ENCODE results near the gene FGFR2.

The FGFR2 gene

DNA sequence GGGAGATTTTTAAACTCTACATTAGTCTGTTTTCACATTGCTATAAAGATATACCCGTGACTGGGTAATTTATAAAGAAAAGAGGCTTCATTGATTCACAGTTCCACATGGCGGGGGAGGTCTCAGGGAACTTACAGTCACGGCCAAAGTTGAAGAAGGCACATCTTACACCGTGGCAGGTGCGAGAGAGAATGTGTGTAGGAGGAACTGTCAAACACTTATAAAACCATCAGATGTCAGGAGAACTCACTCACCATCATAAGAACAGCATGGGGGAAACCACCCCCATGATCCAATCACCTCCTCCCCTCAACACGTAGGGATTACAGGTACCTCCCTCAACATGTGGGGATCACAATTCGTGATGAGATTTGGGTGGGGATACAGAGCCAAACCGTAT lies 129.5 kb downstream of the FGFR2 start:
- Histone ChIP-seq H3K4me1 (ENCODE audit: low read depth, poor library complexity, severe bottlenecking) (peaks cover 7% of the 10 kb centered on the region), H3K4me3 (IDR thresholded peaks at IDR 0.05; ENCODE audit: insufficient read depth, low read depth, low read length) (no peak overlapping the region), H3K36me3 (ENCODE audit: insufficient read depth) (no peaks in the 10 kb centered on the region), H3K27ac (no peak overlapping the region), H3K79me2 (ENCODE audit: insufficient read depth, low read depth) (no peaks in the 10 kb centered on the region), H2AFZ (ENCODE audit: low read depth) (no peak overlapping the region), H3K27me3 (ENCODE audit: insufficient read depth, low read depth) (no peaks in the 10 kb centered on the region), H4K20me1 (ENCODE audit: insufficient read depth) (no peaks in the 10 kb centered on the region), H3K4me2 (no peak overlapping the region), H3K9ac (no peak overlapping the region)
- TF ChIP-seq, protein P1, sequence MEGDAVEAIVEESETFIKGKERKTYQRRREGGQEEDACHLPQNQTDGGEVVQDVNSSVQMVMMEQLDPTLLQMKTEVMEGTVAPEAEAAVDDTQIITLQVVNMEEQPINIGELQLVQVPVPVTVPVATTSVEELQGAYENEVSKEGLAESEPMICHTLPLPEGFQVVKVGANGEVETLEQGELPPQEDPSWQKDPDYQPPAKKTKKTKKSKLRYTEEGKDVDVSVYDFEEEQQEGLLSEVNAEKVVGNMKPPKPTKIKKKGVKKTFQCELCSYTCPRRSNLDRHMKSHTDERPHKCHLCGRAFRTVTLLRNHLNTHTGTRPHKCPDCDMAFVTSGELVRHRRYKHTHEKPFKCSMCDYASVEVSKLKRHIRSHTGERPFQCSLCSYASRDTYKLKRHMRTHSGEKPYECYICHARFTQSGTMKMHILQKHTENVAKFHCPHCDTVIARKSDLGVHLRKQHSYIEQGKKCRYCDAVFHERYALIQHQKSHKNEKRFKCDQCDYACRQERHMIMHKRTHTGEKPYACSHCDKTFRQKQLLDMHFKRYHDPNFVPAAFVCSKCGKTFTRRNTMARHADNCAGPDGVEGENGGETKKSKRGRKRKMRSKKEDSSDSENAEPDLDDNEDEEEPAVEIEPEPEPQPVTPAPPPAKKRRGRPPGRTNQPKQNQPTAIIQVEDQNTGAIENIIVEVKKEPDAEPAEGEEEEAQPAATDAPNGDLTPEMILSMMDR (conservative IDR thresholded peaks at IDR 0.05; ENCODE audit: low read depth, low read length), result no peak

DNA sequence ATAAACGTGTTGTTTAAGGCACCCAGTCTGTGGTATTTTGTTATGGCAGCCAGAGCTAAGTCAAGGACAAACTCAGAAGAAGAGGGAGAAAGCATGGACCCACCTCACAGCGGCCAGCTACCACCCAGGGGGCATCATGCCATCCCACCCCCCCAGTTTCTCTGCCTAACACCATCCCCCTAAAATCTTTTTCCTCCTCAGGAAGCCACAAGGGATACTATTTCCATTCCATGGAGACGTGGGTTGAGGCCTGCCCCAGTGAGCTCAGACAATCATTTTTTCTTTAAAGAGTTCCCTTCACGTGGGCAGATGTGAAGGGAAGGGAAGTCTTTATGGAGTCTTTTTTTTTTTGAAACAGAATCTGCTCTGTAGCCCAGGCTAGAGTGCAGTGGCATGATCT lies 131.8 kb downstream of the FGFR2 start:
- Histone ChIP-seq H4K20me1 (ENCODE audit: insufficient read depth) (no peaks in the 10 kb centered on the region), H3K36me3 (ENCODE audit: insufficient read depth) (no peaks in the 10 kb centered on the region), H2AFZ (ENCODE audit: low read depth) (no peak overlapping the region), H3K27me3 (ENCODE audit: insufficient read depth, low read depth) (no peaks in the 10 kb centered on the region), H3K9ac (no peak overlapping the region), H3K4me2 (no peak overlapping the region), H3K4me3 (IDR thresholded peaks at IDR 0.05; ENCODE audit: insufficient read depth, low read depth, low read length) (no peak overlapping the region), H3K4me1 (ENCODE audit: low read depth, poor library complexity, severe bottlenecking) (peaks cover 30% of the 10 kb centered on the region), H3K79me2 (ENCODE audit: insufficient read depth, low read depth) (no peaks in the 10 kb centered on the region), H3K27ac (no peak overlapping the region)
- TF ChIP-seq, protein P1 (conservative IDR thresholded peaks at IDR 0.05; ENCODE audit: low read depth, low read length), result no peak

DNA sequence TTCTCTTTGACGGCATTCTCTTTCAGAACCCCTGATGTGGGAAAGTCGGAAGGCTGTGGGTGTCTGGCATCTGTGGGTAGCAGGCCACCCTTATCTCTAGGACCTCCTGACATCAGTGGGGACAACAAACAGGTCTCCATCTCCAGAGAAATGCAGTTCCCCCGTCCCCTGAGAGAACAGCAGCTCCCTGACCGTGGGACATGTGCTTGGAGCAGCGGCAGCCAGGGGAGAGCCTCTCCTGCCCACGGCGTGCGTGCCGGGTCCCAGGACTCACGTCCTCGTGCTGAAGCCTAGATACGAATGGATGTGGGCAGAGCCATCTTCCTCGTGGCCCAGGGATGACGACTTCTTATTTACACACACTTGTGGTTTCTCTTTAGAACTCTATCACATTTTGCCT lies 133.0 kb downstream of the FGFR2 start:
- Histone ChIP-seq H4K20me1 (ENCODE audit: insufficient read depth) (no peaks in the 10 kb centered on the region), H3K9ac (no peak overlapping the region), H3K4me1 (ENCODE audit: low read depth, poor library complexity, severe bottlenecking) (peaks cover 42% of the 10 kb centered on the region), H3K4me2 (no peak overlapping the region), H3K79me2 (ENCODE audit: insufficient read depth, low read depth) (no peaks in the 10 kb centered on the region), H3K27ac (no peak overlapping the region), H3K36me3 (ENCODE audit: insufficient read depth) (no peaks in the 10 kb centered on the region), H3K4me3 (IDR thresholded peaks at IDR 0.05; ENCODE audit: insufficient read depth, low read depth, low read length) (no peak overlapping the region), H3K27me3 (ENCODE audit: insufficient read depth, low read depth) (no peaks in the 10 kb centered on the region), H2AFZ (ENCODE audit: low read depth) (no peak overlapping the region)
- TF ChIP-seq, protein P1 (conservative IDR thresholded peaks at IDR 0.05; ENCODE audit: low read depth, low read length), result no peak

DNA sequence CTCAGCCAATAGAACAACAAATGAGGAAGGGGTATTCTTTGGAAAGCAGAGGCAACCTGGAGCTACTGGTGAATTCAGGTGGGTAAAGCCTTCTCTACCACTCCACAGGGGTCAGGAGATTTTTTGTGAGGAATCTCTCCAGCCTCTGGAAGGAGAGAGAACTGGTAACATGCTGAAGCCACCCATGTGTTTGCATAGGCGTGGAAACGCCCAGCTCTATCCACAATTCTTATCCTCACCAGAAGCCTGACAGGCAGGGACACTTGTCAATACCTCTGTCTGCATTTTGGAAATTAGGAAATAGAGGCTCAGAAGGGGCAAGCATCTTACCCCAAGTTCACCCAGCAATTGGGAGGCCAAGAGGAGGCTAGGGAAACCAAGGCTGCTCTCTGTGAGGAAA lies 133.7 kb downstream of the FGFR2 start:
- H3K9ac ChIP-seq, result no peak overlapping the region
- no peaks in the 10 kb centered on the region for H3K79me2 ChIP-seq (ENCODE audit: insufficient read depth, low read depth)
- H4K20me1 ChIP-seq (ENCODE audit: insufficient read depth), result no peaks in the 10 kb centered on the region
- peaks cover 49% of the 10 kb centered on the region for H3K4me1 ChIP-seq (ENCODE audit: low read depth, poor library complexity, severe bottlenecking)
- TF ChIP-seq, protein P1 (conservative IDR thresholded peaks at IDR 0.05; ENCODE audit: low read depth, low read length), result no peak
- no peaks in the 10 kb centered on the region for H3K36me3 ChIP-seq (ENCODE audit: insufficient read depth)
- H3K4me2 ChIP-seq, result no peak overlapping the region
- no peak overlapping the region for H3K4me3 ChIP-seq (IDR thresholded peaks at IDR 0.05; ENCODE audit: insufficient read depth, low read depth, low read length)
- H3K27me3 ChIP-seq (ENCODE audit: insufficient read depth, low read depth), result no peaks in the 10 kb centered on the region
- no peak overlapping the region for H3K27ac ChIP-seq
- H2AFZ ChIP-seq (ENCODE audit: low read depth), result no peak overlapping the region
